WERI-Rb-1 (cell line): Measurements from ENCODE around the gene MTUS2.
A peak's percentile ranks its signal among the peaks of the same experiment; 100 is the strongest.

Experiments
- DNase-seq: peaks from one replicate; pipeline ENCODE4 v3.0.0-alpha.2; 2020
- H3K27ac ChIP-seq: fragments of 250-450 bp; sonication (Bioruptor Pico); 2 replicates; pipeline ENCODE4 v1.5.1; 2020; ENCODE audit warnings: mild to moderate bottlenecking, moderate library complexity
- H3K27me3 ChIP-seq: fragments of 250-450 bp; sonication (Bioruptor Pico); 2 replicates; pipeline ENCODE4 v1.5.1; 2021; ENCODE audit warnings: mild to moderate bottlenecking, low read depth, moderate library complexity; ENCODE audit not compliant: insufficient read depth, severe bottlenecking
- H3K36me3 ChIP-seq: fragments of 250-450 bp; sonication (Bioruptor Pico); 2 replicates; pipeline ENCODE4 v1.5.1; 2020; ENCODE audit warnings: mild to moderate bottlenecking, moderate library complexity
- H3K4me3 ChIP-seq: 2 replicates; pipeline ENCODE4 v1.5.1; 2011; ENCODE audit warnings: low read depth, mild to moderate bottlenecking, control low read depth, low read length
- H3K9me3 ChIP-seq: fragments of 250-450 bp; sonication (Bioruptor Pico); 2 replicates; pipeline ENCODE4 v1.5.1; 2021; ENCODE audit warnings: mild to moderate bottlenecking, moderate library complexity; ENCODE audit not compliant: severe bottlenecking
- TF ChIP-seq, protein P1 (sequence below): IDR thresholded peaks from 2 replicates; pipeline ENCODE4 v1.5.1; 2011; ENCODE audit warnings: low read depth, mild to moderate bottlenecking, control low read depth, inconsistent platforms, low read length

MTUS2 gene

DNA sequence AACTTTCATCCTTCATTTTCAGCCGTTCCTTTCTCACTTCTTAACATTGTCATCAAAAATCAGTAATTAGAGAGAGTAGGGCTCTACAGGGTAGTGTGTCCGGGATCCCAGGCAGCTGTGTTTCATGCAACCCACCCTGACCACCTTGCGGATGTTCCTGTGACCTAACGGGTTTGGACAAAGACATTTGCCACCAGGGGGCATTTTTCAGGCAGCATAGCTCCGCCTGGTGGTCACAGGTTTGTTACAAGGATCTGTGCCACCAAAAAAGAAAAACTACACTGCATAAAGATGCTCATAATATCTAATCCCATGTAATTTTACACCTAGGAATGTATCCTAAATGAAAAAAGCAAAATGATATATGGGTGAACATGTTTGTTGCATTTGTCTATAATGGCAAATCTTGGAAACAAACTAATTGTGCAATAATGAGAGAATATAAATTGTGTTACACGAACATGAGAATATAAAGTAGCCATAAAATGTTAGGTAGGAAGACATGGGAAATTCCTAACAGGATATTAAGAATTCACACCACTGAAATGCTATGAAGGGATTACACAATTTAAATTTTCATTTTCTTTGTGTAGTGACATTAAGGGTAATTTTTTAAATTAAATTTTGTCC, 652.3 kb downstream of the MTUS2 start:
- TF ChIP-seq, protein P1, sequence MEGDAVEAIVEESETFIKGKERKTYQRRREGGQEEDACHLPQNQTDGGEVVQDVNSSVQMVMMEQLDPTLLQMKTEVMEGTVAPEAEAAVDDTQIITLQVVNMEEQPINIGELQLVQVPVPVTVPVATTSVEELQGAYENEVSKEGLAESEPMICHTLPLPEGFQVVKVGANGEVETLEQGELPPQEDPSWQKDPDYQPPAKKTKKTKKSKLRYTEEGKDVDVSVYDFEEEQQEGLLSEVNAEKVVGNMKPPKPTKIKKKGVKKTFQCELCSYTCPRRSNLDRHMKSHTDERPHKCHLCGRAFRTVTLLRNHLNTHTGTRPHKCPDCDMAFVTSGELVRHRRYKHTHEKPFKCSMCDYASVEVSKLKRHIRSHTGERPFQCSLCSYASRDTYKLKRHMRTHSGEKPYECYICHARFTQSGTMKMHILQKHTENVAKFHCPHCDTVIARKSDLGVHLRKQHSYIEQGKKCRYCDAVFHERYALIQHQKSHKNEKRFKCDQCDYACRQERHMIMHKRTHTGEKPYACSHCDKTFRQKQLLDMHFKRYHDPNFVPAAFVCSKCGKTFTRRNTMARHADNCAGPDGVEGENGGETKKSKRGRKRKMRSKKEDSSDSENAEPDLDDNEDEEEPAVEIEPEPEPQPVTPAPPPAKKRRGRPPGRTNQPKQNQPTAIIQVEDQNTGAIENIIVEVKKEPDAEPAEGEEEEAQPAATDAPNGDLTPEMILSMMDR = peak; percentile 87
- Histone ChIP-seq H3K27me3 (no peaks in the 10 kb centered on the region), H3K27ac (no peak overlapping the region), H3K9me3 (no peaks in the 10 kb centered on the region), H3K36me3 (no peaks in the 10 kb centered on the region), H3K4me3 (no peak overlapping the region)
- DNase-seq = peak; percentile 35

DNA sequence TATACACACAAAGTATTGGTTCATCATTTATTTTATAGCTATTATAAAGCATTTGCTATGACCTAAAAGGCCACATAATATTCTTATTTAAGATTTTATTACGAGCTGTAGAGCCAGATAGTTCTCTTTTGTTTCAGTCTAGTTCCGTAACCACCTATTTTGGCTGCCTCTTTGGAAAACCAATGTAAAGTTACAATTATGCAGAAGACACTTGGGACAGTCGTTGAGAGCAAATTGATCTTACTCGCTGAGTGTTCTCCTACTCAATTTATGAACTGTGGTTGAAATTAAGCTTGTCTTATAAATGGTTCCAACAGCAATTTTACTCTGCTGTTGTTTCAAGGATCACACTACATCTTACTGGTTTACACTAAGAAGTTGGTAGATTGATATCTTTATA, 653.0 kb downstream of the MTUS2 start:
- no peak for DNase-seq
- Histone ChIP-seq H3K36me3 (no peaks in the 10 kb centered on the region), H3K4me3 (no peak overlapping the region), H3K27me3 (no peaks in the 10 kb centered on the region), H3K9me3 (no peaks in the 10 kb centered on the region), H3K27ac (no peak overlapping the region)
- TF ChIP-seq, protein P1 = no peak

DNA sequence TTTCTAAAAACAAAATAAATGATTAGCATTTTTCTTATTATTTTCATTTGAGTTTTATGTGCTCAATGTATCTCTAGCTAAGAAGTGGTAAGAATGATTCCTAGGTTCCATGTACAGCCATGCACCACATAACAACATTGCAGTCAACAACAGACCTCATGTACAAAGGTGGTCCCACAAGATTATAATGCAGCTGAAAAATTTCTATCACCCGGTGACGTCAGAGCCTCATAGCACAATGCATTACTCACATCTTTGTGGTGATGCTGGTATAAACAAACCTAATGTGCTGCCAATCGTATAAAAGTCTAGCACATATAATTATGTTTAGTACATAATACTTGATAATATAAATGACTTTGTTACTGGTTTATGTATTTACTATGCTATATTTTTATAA, 654.9 kb downstream of the MTUS2 start:
- H3K36me3 ChIP-seq = no peaks in the 10 kb centered on the region
- TF ChIP-seq, protein P1 = no peak

DNA sequence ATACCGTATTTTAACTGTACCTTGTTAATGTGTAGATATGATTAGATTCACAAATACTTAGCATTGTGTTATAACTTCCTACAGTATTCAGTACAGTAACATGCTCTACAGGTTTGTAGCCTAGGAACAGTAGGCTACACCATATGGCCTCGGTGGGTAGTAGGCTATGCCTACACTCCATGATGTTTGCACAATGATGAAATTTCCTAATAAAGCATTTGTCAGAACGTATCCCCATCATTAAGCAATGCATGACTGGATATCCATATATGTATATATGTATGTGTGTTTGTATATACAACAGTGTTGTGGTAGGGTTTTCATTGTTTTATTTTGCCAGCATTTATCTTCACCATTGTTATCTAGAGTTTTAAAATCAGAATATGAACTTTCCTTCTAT, 655.9 kb downstream of the MTUS2 start:
- no peaks in the 10 kb centered on the region for H3K9me3 ChIP-seq
- H3K27me3 ChIP-seq = no peaks in the 10 kb centered on the region
- no peak overlapping the region for H3K4me3 ChIP-seq
- H3K27ac ChIP-seq = no peak overlapping the region
- DNase-seq = no peak
- TF ChIP-seq, protein P1 = no peak
- no peaks in the 10 kb centered on the region for H3K36me3 ChIP-seq

More for the DNA sequence above, 654.9 kb downstream of the MTUS2 start:
- Histone ChIP-seq H3K27me3 (no peaks in the 10 kb centered on the region), H3K9me3 (no peaks in the 10 kb centered on the region), H3K4me3 (no peak overlapping the region), H3K27ac (no peak overlapping the region)
- no peak for DNase-seq

DNA sequence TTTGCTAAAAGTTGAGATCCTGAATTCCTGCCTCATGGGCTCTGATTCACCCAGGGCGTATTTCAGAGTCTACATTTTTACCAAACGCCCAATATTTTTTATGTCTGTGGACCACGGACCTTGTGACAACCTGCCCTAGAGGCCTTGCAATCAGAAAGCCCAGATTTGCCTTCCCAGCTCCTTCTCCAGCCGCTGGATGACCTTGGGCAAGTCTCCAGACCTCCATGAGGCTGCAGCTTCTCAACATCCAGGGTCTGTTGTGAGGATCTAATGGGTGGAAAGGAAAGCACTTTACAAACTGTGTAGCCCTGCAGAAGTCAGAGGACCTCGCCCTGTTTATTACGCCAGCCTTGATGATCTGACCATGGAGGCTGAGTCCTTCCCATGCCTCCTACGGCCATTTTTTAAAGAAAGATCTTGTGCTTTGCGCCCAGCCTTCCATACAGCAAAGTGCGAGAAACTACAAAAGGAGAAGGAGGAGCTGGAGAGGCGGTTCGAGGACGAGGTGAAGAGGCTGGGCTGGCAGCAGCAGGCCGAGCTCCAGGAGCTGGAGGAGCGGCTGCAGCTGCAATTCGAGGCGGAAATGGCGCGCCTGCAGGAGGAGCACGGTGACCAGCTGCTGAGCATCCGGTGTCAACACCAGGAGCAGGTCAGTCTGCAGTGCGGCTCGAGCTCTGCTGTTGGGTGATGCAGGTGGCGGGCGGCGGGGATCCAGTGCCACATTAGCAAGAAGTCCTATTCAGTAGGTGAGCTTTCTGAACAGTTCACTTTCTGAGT, 659.8 kb downstream of the MTUS2 start:
- no peaks in the 10 kb centered on the region for H3K9me3 ChIP-seq
- no peak for DNase-seq
- no peaks in the 10 kb centered on the region for H3K36me3 ChIP-seq
- no peak overlapping the region for H3K27ac ChIP-seq
- no peak overlapping the region for H3K4me3 ChIP-seq
- TF ChIP-seq, protein P1 = no peak
- H3K27me3 ChIP-seq = no peaks in the 10 kb centered on the region
